Embryonic facial prominence (tissue), 1 donor: ENCODE data around the gene DLG5.

Experiments
- DNase-seq: peaks from one replicate; pipeline ENCODE4 v3.0.0-alpha.2; 2016; ENCODE audit errors: extremely low spot score

Gene DLG5

DNA sequence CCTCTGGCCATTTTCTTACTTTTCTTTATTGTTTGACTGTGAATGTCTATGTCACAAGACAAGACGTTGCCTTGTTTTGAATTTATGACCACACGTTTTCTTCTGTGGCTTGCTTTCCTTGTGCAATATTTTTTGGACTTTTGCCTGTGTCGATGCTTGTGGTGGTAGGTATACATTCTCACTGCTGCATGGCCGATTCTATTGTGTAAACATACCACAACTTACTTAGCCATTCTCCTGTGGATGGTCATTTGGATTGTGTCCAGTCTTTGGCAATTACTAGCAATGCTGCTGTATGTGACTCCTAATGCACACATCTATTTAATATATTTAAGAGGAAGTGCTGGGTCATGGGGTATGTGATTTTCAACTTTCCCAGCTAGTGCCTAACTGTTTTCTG is 18.0 kb upstream of the DLG5 start:
- no peak for DNase-seq

DNA sequence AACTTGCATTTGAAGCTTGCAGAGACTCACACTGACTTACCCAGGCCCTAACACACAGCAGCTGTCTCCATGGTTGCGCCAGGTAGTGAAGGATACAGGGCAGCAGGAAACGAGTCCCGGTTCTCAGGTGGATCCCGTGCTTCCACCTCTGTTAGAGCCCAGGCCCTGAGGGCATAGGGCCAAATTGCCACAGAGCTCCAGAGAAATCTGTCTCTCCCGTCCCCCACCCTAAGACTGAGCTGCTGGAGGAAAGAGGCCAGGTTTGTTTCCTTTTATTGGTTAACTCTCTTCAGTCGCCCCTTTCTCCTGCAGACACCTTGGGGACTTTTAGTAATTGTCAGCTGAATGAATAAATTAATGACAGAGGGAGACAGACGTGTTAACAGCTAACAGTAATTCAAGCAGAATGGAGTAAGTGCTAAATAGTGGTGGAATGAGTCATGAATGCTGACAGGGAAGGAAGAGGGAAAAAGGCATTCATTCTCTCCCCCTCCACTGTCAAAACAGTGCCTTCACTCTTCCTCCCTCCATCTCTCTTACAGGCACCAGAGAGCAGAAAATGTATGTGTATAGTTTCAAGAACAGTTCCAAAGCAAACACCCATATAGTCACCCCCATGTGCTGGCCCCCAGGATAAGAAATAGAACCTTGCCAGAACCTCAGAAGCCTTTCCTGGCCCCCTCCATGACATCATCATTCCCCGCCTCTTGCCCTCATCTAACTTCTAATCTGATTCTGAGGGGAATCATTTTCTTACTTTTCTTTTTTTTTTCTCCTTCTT is 16.8 kb upstream of the DLG5 start:
- DNase-seq = no peak

DNA sequence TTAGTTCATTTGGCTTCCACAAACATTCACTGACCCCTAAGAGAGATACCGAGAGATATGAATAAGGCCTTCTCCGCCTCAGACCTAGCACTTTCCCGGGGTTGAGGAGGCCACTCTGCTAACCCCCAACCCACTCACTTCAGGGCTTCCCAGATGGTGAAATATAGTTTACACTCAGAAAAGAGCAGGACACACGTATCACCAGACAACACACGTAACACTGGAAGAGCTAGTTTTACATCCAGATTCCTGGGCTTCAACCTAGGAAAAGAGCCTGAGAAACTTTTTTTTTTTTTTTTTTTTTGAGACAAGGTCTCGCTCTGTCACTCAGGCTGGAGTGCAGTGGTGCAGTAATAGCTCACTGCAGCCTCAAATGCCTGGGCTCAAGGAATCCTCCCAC is 15.2 kb upstream of the DLG5 start:
- no peak for DNase-seq

DNA sequence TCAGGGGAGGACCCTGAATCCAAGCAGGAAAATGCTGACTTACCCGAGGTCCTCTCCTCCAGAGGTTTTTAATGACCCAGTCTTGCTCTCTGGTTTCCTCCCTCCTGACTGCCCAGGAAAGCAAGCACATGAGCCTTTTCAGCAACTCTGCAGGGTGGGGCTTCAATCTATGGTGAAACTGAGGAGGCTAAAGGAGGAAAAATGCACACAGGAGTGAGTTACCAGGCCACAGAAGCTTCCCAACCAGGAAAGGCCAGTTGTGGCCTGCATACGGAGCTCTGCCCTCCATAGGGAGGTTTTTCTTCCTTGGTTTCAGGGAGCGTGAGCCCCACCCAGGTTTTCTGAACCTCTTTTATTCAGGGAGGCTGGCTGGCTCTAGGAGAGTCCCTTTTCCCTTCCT is 14.1 kb upstream of the DLG5 start:
- DNase-seq = no peak

DNA sequence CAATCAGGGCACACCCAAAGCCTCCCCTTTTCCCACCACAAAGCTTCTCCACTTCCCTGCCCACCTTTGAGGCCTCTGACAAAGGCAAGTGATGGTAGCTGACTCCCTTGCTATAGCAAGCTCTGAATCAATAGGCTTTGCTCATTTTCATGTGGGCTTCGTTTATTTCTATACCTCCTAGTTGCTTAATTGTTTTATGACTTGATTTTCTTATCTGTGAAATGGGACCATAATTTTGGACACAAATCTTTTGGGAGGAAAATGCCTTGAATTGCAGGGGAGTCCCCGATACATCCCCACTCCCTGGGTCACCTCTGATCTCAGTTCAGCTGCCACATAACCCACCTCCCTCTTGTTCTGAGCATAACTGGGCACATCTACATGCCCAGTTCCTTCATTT is 13.7 kb upstream of the DLG5 start:
- DNase-seq = no peak

DNA sequence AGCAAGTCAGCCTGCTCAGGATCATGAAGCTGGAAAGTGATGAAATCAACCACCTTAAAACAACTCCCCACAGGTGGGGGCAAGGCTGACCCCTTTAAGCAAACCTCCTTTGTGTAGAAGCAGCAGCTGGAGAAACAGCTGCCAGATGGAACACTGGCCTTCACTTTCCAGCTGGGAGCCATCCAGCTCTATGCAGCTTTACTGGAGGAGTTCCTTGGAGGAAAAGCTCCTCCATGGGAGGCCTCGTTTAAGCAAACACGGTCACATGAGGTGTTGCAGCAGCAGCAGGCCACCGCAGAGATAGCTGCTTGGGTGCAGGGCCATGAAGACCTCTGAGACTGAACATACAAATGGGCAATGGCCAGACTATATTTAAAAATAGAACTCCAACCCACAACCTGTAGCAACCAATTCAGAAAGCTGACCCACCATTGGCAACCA is 13.0 kb upstream of the DLG5 start:
- DNase-seq = no peak

DNA sequence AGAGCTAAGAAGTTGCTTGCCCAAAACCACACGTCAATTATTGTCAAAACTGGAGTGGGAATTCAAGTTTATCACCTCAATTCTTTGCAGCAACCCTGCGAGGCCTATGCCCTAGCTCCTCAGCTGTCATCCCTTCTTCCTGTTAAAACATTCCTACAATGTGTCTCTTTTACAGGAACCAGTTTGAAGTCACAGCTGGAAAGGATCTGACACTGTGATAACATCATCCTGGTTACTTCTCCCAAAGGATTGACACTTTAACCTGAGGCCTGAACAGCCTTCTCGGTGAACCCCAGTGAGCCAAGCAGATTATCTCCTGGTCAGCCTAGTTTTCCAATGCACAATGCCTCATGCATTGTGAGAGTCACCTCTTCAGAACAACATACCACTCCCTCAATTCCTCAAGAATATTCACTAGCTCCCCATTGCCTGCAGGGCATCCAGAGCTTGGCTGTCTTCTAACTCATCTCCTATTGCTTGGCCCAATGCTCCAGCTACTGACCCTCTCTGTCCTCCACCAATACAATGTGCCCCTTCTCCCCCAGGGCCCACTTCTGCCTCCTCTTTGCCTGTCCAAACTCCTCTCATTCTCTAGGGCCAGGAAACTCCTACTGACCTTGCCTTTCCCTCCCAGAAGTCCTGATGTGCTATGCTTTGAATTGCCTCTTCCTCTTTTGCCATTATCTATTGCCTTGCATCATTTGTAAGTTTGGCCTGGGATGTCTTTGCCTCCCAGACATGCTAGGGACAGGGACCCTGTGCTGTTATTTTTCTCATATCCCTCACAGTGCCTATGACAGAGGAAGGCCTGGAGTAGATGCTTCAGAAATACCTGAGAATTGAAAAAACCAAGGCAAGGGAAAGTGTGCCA is 10.4 kb upstream of the DLG5 start:
- no peak for DNase-seq

DNA sequence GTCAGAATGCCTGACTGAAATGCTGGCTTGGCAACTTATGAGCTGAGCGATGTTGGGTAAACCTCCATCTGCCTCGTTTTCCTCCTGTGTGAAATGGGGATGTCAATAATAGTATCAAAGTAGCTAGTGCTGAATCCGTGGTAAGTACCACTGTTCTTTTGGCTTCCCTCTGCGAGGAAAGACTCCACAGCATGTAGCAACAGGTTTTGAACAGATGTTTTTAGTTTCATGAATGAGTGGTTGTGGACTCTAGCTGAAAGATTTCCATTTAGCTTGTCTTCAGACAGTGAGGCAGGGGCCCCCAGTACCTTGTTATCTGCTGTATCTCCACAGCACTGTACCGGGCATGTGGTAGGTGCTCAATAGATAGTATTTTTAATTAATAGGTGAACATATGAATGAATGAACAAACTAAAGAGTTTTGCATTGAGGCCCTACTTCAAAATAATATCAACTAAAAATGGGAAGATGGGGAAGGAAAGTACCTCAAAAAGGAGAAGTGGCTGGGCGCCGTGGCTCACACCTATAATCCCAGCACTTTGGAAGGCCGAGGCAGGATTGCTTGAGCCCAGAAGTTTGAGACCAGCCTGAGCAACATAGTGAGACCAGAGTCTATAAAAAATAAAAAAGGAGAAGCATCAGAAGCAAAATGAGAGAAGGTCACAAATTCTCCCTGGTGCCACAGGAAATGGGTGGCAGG is 5.6 kb upstream of the DLG5 start:
- peak; percentile 36 for DNase-seq

DNA sequence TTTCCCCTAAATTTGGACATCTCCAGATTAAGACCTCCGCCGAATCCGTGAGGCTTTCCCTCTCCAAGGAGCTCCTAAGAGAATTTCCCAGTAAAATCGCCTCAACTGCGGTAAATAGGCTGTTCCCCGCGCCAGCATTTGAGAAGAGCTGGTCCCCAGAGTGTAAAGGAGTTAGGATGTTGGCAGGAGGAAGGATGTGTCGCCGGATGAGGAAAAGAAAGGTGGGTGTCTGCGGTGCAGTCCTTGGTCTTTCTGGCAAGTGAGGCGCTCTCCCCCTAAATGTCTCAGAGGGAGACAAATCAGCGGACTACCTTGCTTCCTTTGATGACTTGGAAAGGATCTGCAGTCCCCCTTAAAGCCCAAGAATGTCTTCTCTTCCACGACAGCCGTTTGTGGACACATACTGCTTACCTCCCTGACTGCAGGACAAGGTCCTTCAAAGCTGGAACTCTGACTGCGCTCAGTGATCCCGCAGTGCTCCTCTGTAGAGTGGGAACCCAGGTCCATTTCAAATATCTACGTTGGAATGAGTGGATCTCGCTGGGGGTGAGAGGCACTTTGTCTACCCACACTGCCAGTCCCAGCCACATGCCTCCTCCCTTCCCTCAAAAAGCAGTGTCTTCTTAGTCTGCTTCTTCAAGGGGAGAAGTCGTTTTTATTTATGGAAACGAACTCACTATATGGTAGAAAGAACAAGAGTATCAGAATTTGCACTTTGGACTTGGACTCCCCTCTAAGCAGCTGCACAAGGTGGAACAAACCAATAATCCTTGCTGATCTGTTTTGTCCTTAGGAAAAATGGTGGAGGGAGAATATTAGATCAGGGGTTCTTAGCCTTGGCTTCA is 1.1 kb upstream of the DLG5 start:
- DNase-seq = no peak

DNA sequence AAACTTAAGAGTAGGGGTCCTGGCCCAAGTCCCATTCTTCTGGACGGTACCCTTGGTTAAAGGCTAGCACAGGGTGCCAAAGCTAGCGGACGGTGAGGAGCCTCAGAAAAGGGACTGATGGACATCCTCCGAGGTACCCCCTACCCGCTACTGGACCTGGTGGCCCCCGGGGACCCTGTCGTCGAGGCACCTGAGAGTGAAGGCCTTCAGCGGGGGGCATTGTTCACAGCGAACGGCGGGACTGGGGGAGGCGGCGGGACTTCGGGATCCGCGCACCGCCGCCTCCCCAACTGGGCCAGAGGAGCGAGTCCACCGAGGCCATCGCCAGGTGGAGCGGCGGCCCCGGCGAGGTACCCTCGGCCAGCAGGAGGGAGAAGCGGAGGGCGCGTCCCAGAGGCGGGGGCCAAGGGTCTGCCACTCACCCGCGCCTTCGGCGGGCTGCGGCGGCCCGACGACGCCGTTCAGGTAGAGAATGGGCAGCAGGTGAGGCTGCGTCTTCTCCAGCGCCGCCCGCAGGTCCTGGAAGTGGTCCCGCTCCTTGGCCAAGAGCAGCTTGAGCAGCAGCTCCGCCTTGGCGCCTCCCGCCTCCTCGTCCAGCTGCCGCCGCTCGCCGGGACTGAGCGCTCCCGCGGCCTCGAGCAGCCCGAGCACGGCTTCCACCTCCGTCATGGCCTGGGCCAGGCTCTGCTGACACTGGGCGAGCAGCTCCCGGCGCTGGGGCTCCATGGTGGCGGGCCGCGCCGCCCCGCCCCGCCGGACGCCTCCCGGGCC is 575 bp downstream of the DLG5 start:
- no peak for DNase-seq

DNA sequence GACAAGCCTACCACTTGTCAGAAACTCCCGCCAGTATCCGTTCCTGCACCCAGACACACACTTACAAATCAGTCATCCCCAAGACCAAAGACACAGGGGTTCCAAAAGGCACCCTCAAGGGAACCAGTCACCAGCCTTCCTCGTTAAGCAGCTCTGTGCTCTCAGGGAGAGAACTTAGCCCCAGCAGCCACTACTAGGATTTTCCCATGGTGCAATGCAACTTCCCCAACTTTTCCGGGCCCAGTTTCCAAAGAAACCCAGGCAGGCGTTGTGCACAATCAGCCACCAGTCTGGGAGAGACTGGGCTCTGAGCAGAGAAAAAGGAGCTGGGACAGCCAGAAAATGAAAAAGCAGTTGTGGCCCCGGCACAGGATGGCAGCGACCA is 1.2 kb downstream of the DLG5 start:
- DNase-seq = no peak

DNA sequence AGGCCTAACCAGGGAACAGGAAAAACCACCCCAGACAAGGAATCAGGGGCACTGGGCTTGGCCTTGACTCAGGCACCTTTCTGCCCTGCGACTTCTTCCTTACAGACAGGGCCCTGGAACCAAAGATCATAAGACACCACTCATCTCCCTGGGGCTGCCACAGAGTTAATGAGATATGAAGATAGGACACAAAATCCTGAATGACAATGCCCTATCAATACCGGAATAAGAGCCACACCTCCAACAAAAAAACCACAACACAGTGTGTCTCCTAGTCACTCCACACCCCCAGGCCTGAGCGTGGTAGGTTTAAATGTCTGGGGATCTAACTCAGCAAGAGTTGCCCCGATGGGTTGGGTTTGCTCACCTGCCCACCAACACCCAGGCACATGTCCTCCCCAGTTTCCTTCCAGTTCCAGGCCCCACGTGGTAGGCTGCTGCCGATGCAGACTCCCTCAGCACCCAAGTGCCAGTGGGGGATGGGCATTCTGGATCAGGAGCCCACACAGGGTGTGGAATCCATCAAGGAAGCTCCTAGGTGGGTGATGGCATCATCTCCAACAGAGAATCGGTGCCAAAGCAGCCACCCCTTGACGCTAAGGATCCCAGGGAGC is 3.9 kb downstream of the DLG5 start:
- no peak for DNase-seq

DNA sequence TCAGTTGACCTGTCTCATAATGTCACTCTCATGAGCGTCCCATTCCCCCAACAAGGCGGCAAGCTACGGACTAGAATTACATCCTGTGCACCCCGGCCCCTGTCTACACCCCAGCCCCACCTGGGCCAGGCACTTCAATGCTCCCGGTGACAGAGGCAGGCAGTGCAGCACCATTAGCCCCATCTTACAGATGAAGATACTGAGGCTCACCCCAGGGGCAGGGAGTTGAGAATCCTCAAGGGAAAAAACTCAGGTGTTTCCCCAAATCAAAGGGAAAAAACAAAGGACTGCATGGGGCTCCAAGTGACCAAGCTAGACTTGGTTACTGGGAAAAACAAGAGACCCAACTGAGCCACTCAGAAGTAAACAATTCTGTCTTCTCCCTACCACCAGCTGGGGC is 4.5 kb downstream of the DLG5 start:
- no peak for DNase-seq

DNA sequence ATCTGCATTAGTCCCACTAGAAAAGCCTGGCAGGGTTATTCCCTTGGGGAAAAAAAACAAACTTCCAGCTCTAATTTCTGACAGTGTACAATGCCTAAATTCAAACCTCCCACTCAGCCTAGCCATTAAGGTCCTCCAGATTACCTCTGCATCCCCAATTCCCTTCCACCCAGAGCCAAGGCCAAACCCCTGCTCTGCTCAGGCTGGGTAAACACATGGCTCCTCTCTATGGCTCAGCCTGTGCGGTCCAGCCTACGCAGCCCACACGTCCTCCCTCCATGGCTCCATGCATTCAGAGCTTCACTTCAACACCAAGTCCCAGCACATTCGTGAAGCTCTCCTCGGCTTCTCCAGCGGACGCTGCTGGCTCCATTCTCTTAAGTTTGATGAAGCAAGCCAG is 5.2 kb downstream of the DLG5 start:
- DNase-seq = no peak

DNA sequence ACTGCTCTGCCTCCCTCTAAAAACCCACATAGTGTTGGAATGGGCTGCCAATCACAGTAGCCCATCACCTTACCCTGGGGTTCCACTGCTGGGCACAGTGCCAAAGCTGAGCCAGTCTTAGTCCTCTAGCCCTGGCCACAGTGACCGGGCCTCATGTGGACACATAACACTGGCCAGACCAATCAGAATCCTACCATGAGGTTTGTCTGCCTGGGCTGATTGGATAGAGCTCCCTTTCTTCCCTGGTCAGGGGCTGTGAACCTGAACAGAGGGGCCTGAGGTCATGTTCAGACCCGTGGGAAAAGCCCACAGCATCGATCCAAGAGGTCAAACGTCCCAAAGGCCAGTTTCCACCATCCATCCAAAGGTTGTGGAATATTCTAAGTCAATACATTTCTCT is 6.1 kb downstream of the DLG5 start:
- DNase-seq = no peak

DNA sequence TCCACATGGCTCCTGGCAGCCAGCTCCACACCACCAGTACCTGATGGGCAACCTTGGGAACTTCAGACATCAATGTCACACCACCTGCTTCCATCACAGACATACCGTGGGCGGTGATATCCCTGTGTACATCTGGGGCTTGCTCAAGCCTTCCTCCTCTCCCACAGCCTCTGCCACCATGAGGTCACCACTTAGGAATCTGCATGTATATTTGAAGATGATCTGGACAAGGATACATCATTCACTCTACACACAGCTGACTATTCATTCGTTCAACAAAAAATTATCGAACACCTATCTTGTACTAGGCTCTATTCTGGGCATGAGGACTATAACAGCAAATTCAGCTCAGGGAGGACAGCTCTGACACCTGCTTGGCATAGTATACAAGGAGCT is 6.8 kb downstream of the DLG5 start:
- DNase-seq = no peak

DNA sequence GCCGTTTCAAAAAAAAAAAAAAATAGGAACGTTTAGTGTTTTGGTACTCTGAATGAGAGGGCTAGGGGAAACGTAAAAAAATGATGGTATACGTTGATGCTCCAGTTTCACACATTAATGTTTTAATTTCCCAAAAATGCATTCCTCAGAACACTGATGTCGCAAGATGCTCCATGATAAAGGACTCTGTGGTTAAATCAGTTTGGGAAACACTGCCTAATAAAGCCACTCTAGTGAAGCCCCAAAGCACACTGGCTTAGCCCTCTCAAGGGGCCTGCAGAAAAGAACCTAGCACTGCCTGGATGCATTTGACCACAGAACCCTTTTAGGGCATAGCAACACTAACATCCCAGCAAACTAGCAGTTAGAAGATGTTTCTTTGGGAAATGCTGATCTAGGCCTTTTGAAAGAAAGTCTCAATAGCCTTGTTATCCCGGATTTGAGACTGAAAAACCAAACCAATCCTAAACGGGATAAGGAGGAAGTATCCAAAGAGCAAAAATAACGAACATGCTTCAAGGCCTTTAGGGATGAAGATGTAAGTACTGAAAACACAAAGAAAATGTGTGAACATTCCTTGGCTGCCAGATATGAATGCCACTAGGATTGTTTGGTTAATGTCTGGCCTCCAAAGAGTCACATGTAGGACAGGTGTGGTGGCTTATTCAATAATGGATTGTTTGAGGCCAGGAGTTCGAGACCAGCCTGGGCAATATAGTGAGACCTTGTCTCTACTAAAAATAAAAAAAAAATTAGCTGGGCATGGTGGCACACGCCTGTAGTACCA is 11.0 kb downstream of the DLG5 start:
- DNase-seq = no peak

DNA sequence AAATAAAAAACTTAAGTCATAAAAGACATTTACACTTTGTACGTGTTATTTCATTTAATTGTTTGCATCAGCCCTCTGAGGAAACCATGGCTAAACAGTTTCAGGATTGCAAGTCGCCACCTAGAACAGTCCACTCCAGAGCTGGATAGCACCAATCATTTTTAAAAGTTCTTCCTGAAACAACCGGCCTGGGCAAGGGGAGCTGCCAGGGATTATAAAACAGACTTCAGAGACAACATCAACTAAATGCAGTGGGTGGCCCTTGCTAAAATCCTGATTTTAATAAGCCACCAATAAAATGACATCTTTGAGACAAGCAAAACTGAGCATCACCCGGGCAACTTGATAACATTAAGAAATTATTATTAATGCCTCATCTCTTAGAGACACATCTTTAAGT is 13.5 kb downstream of the DLG5 start:
- no peak for DNase-seq

DNA sequence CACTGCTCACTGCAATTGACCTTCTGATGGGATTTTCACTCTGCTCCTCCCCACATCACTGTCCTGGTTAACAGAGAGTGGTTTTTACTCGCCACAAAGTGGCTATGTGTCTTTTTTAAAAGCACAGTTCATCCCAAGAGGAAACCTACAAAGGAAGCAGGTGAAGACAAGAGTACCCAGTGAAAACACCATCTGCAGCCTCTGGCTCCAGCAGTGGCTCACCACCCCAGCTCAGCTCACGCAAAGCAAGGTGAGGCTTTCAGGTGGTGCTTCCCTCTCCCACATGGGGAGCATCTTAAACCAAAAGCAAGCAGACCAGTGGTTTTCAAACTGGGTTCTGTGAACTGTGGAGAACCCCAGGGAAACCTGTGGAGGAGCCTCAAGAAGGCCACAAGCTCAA is 14.0 kb downstream of the DLG5 start:
- no peak for DNase-seq
